ENCODE results near the gene TEX38.

DNA sequence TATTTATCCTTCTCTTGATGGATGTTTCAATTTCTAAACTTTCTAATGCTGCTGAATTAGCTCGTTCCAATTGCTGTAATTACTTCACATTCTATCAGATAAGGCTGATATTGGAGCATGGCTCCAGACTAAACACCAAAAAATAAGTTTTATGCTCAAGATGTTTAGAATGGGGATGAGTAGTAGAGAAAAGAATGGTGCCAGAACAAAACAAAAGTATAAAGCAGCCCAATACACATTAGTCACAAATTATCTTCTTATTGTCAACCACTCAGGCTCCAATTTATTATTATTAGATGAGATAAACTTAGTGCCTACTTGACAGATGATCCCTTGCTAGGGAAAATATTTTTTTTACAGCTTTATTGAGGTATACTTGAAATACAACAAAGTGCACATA is 25.3 kb upstream of the TEX38 start:
- TF ChIP-seq POLR2AphosphoS5 (IDR thresholded peaks at IDR 0.05; ENCODE audit: low read depth, low read length): no peak
- TF ChIP-seq CTCF (IDR thresholded peaks at IDR 0.05): no peak
- TF ChIP-seq, protein P1, sequence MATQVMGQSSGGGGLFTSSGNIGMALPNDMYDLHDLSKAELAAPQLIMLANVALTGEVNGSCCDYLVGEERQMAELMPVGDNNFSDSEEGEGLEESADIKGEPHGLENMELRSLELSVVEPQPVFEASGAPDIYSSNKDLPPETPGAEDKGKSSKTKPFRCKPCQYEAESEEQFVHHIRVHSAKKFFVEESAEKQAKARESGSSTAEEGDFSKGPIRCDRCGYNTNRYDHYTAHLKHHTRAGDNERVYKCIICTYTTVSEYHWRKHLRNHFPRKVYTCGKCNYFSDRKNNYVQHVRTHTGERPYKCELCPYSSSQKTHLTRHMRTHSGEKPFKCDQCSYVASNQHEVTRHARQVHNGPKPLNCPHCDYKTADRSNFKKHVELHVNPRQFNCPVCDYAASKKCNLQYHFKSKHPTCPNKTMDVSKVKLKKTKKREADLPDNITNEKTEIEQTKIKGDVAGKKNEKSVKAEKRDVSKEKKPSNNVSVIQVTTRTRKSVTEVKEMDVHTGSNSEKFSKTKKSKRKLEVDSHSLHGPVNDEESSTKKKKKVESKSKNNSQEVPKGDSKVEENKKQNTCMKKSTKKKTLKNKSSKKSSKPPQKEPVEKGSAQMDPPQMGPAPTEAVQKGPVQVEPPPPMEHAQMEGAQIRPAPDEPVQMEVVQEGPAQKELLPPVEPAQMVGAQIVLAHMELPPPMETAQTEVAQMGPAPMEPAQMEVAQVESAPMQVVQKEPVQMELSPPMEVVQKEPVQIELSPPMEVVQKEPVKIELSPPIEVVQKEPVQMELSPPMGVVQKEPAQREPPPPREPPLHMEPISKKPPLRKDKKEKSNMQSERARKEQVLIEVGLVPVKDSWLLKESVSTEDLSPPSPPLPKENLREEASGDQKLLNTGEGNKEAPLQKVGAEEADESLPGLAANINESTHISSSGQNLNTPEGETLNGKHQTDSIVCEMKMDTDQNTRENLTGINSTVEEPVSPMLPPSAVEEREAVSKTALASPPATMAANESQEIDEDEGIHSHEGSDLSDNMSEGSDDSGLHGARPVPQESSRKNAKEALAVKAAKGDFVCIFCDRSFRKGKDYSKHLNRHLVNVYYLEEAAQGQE (IDR thresholded peaks at IDR 0.05; ENCODE audit: insufficient read depth in 1 of 2, low read depth in 2 of 2, low read length in 1 of 2): no peak
- TF ChIP-seq TCF7L2 (IDR thresholded peaks at IDR 0.05; ENCODE audit: low read depth, low read length): no peak

All from Panc1 (cell line).